ENCODE results near the gene CORO1A. TPM values are rescaled to one million over a fixed set of nuclear protein-coding genes. Genes with fewer than 3 reads are reported as not detected.
"Not testable (repeated sequence)": the region's sequence is repeated elsewhere in the genome, so short reads cannot be mapped to it uniquely, and the experiment has no call there.

Gene CORO1A
- total and polyA plus RNA-seq, 2 experiments from 2014 or later: 1.7 to 4.8 TPM

GRCh38 chr16:30166202-30166902 is 17.1 kb upstream of the CORO1A start:
- WGBS, 2 experiments (ENCODE audit: low coverage in 1 of 2, low lambda C conversion rate in 2 of 2, missing lambda C conversion rate in 2 of 2): 88 to 90% methylated on average over 11 of the region's 11 CpGs
- in situ Hi-C loops (cut with MboI): no loop called here
- no peaks in the 10 kb centered on the region for H3K27me3 ChIP-seq (replicated peaks; ENCODE audit: insufficient read depth)

GRCh38 chr16:30168746-30169145 is 14.7 kb upstream of the CORO1A start:
- H3K9ac ChIP-seq; H3K9me3 ChIP-seq (ENCODE audit: low read depth); in situ Hi-C loops (cut with MboI); H3K4me2 ChIP-seq (ENCODE audit: unreplicated experiment); H3K36me3 ChIP-seq (ENCODE audit: low read depth); H3F3A ChIP-seq (ENCODE audit: insufficient read depth); H4K20me1 ChIP-seq (ENCODE audit: insufficient read depth); H2AFZ ChIP-seq; H3K4me1 ChIP-seq (ENCODE audit: insufficient read depth); H3K79me2 ChIP-seq (ENCODE audit: insufficient read depth); H3K27me3 ChIP-seq (replicated peaks; ENCODE audit: insufficient read depth); H3K4me3 ChIP-seq; H3K9me2 ChIP-seq (ENCODE audit: insufficient read depth); DNase-seq; H3K27ac ChIP-seq: not testable (repeated sequence)
- WGBS, 2 experiments (ENCODE audit: low coverage in 1 of 2, low lambda C conversion rate in 2 of 2, missing lambda C conversion rate in 2 of 2): 70 to 81% methylated on average over 3 to 25 of the region's 29 CpGs

More at GRCh38 chr16:30166202-30166902, 17.1 kb upstream of the CORO1A start:
- no peaks in the 10 kb centered on the region for H3K36me3 ChIP-seq (ENCODE audit: low read depth)
- no peaks in the 10 kb centered on the region for H4K20me1 ChIP-seq (ENCODE audit: insufficient read depth)
- H3K27ac ChIP-seq: no peak overlapping the region
- no peaks in the 10 kb centered on the region for H3K9me2 ChIP-seq (ENCODE audit: insufficient read depth)
- no peak for TF ChIP-seq EZH2 (IDR thresholded peaks at IDR 0.05; ENCODE audit: insufficient read depth, poor library complexity, severe bottlenecking)
- no peak for TF ChIP-seq EZH2phosphoT487 (IDR thresholded peaks at IDR 0.05; ENCODE audit: insufficient read depth, low read depth)
- H3K4me3 ChIP-seq: no peak overlapping the region
- no peak overlapping the region for H2AFZ ChIP-seq
- H3K79me2 ChIP-seq (ENCODE audit: insufficient read depth): no peaks in the 10 kb centered on the region
- H3F3A ChIP-seq (ENCODE audit: insufficient read depth): no peaks in the 10 kb centered on the region
- H3K9ac ChIP-seq: no peak overlapping the region
- no peaks in the 10 kb centered on the region for H3K4me1 ChIP-seq (ENCODE audit: insufficient read depth)
- H3K9me3 ChIP-seq (ENCODE audit: low read depth): no peaks in the 10 kb centered on the region
- DNase-seq: no peak
- H3K4me2 ChIP-seq (ENCODE audit: unreplicated experiment): no peak overlapping the region

- H3K9ac ChIP-seq; in situ Hi-C loops (cut with MboI); H3K9me3 ChIP-seq (ENCODE audit: low read depth); H3K9me2 ChIP-seq (ENCODE audit: insufficient read depth); H3K27me3 ChIP-seq (replicated peaks; ENCODE audit: insufficient read depth); H2AFZ ChIP-seq; DNase-seq; H3K4me2 ChIP-seq (ENCODE audit: unreplicated experiment); H3F3A ChIP-seq (ENCODE audit: insufficient read depth); H3K27ac ChIP-seq; H3K36me3 ChIP-seq (ENCODE audit: low read depth); H4K20me1 ChIP-seq (ENCODE audit: insufficient read depth); H3K4me3 ChIP-seq; H3K4me1 ChIP-seq (ENCODE audit: insufficient read depth); H3K79me2 ChIP-seq (ENCODE audit: insufficient read depth): not testable (repeated sequence)
- 86% methylated on average over 29 of the region's 38 CpGs; no CpG with 5 or more reads in 1 of the 2 experiments for WGBS, 2 experiments (ENCODE audit: low coverage in 1 of 2, low lambda C conversion rate in 2 of 2, missing lambda C conversion rate in 2 of 2)
Measured at GRCh38 chr16:30169416-30169815, 14.0 kb upstream of the CORO1A start.

- H4K20me1 ChIP-seq (ENCODE audit: insufficient read depth); H3K9me2 ChIP-seq (ENCODE audit: insufficient read depth); H3F3A ChIP-seq (ENCODE audit: insufficient read depth); H3K27ac ChIP-seq; H3K4me1 ChIP-seq (ENCODE audit: insufficient read depth); in situ Hi-C loops (cut with MboI); H2AFZ ChIP-seq; H3K4me2 ChIP-seq (ENCODE audit: unreplicated experiment); H3K4me3 ChIP-seq; H3K79me2 ChIP-seq (ENCODE audit: insufficient read depth); H3K9ac ChIP-seq; H3K9me3 ChIP-seq (ENCODE audit: low read depth); DNase-seq; H3K36me3 ChIP-seq (ENCODE audit: low read depth); H3K27me3 ChIP-seq (replicated peaks; ENCODE audit: insufficient read depth): not testable (repeated sequence)
- whole genome bisulfite sequencing, 2 experiments (ENCODE audit: low coverage in 1 of 2, low lambda C conversion rate in 2 of 2, missing lambda C conversion rate in 2 of 2): 66% methylated on average over 22 of the region's 31 CpGs; no CpG with 5 or more reads in 1 of the 2 experiments
Measured at GRCh38 chr16:30170145-30170544, 13.3 kb upstream of the CORO1A start.

- TF ChIP-seq EZH2 (IDR thresholded peaks at IDR 0.05; ENCODE audit: insufficient read depth, poor library complexity, severe bottlenecking) (no peak), EZH2phosphoT487 (IDR thresholded peaks at IDR 0.05; ENCODE audit: insufficient read depth, low read depth) (no peak)
- Histone ChIP-seq H2AFZ (no peak overlapping the region), H3K9me2 (ENCODE audit: insufficient read depth) (no peaks in the 10 kb centered on the region), H4K20me1 (ENCODE audit: insufficient read depth) (no peaks in the 10 kb centered on the region), H3K4me3 (no peak overlapping the region), H3K79me2 (ENCODE audit: insufficient read depth) (no peaks in the 10 kb centered on the region), H3K36me3 (ENCODE audit: low read depth) (no peaks in the 10 kb centered on the region), H3K4me2 (ENCODE audit: unreplicated experiment) (no peak overlapping the region), H3K27me3 (replicated peaks; ENCODE audit: insufficient read depth) (no peaks in the 10 kb centered on the region), H3K9ac (no peak overlapping the region), H3K9me3 (ENCODE audit: low read depth) (no peaks in the 10 kb centered on the region), H3F3A (ENCODE audit: insufficient read depth) (no peaks in the 10 kb centered on the region), H3K27ac (no peak overlapping the region), H3K4me1 (ENCODE audit: insufficient read depth) (no peaks in the 10 kb centered on the region)
- no peak for DNase-seq
- 88 to 95% methylated on average over 7 of the region's 7 CpGs for WGBS, 2 experiments (ENCODE audit: low coverage in 1 of 2, low lambda C conversion rate in 2 of 2, missing lambda C conversion rate in 2 of 2)
- in situ Hi-C loops (cut with MboI): no loop called here
Measured at GRCh38 chr16:30173054-30173453, 10.3 kb upstream of the CORO1A start.

GRCh38 chr16:30176876-30177275 is 6.5 kb upstream of the CORO1A start:
- H3K9me2 ChIP-seq (ENCODE audit: insufficient read depth); H3K4me3 ChIP-seq; H3K79me2 ChIP-seq (ENCODE audit: insufficient read depth); DNase-seq; H3K9ac ChIP-seq; H3F3A ChIP-seq (ENCODE audit: insufficient read depth); H4K20me1 ChIP-seq (ENCODE audit: insufficient read depth); H3K4me2 ChIP-seq (ENCODE audit: unreplicated experiment); H3K36me3 ChIP-seq (ENCODE audit: low read depth); H3K27me3 ChIP-seq (replicated peaks; ENCODE audit: insufficient read depth); H3K9me3 ChIP-seq (ENCODE audit: low read depth); H2AFZ ChIP-seq; H3K27ac ChIP-seq; H3K4me1 ChIP-seq (ENCODE audit: insufficient read depth); in situ Hi-C loops (cut with MboI): not testable (repeated sequence)
- 87 to 92% methylated on average over 6 of the region's 6 CpGs for WGBS, 2 experiments (ENCODE audit: low coverage in 1 of 2, low lambda C conversion rate in 2 of 2, missing lambda C conversion rate in 2 of 2)

Data from GM23248 (cell line).